ENCODE measurements around the gene CAMTA2.

The CAMTA2 gene

DNA sequence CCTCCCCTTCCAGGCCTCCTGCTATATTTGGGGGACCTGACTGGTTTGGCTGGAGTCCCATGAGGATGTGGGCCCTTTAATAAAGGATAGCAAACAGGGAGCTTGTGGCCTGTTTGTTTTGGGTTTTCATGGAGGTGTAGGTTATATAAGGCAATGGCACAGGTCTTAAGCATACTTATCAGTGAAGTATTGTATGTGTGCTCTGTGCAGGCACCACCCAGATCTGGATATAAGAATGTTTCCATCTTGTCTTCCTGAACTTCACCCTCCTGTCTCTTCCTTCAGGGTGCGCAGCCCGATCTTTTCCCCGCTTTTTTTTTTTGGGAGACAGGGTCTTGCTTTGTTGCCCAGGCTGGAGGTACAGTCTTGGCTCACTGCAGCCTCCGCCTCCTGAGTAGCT, 37.1 kb upstream of the CAMTA2 start:
- H3K4me3 ChIP-seq (ENCODE audit: low read depth, low read length): no peak overlapping the region
- peaks cover 40% of the 10 kb centered on the region for H3K36me3 ChIP-seq (ENCODE audit: control insufficient read depth, insufficient read depth, low read length)
- no peaks in the 10 kb centered on the region for H3K9me3 ChIP-seq (ENCODE audit: control insufficient read depth, insufficient read depth, low read length)
- H3K9ac ChIP-seq (ENCODE audit: low read depth, low read length): no peak overlapping the region
- H3K4me1 ChIP-seq (ENCODE audit: control insufficient read depth, insufficient read depth, low read length): no peaks in the 10 kb centered on the region
- H3K27me3 ChIP-seq (ENCODE audit: control insufficient read depth, insufficient read depth, low read length): no peaks in the 10 kb centered on the region

DNA sequence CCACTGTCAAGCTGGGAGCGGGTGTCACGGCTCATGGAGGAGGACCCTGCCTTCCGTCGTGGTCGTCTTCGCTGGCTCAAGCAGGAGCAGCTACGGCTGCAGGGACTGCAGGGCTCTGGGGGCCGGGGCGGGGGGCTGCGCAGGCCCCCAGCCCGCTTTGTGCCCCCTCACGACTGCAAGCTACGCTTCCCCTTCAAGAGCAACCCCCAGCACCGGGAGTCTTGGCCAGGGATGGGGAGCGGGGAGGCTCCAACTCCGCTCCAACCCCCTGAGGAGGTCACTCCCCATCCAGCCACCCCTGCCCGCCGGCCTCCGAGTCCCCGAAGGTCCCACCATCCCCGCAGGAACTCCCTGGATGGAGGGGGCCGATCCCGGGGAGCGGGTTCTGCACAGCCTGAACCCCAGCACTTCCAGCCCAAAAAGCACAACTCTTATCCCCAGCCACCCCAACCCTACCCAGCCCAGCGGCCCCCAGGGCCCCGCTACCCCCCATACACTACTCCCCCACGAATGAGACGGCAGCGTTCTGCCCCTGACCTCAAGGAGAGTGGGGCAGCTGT, 36.2 kb upstream of the CAMTA2 start:
- H3K4me3 ChIP-seq (ENCODE audit: low read depth, low read length): no peak overlapping the region
- no peak overlapping the region for H3K9ac ChIP-seq (ENCODE audit: low read depth, low read length)
- no peaks in the 10 kb centered on the region for H3K9me3 ChIP-seq (ENCODE audit: control insufficient read depth, insufficient read depth, low read length)
- peaks cover 49% of the 10 kb centered on the region for H3K36me3 ChIP-seq (ENCODE audit: control insufficient read depth, insufficient read depth, low read length)
- H3K4me1 ChIP-seq (ENCODE audit: control insufficient read depth, insufficient read depth, low read length): no peaks in the 10 kb centered on the region
- no peaks in the 10 kb centered on the region for H3K27me3 ChIP-seq (ENCODE audit: control insufficient read depth, insufficient read depth, low read length)

DNA sequence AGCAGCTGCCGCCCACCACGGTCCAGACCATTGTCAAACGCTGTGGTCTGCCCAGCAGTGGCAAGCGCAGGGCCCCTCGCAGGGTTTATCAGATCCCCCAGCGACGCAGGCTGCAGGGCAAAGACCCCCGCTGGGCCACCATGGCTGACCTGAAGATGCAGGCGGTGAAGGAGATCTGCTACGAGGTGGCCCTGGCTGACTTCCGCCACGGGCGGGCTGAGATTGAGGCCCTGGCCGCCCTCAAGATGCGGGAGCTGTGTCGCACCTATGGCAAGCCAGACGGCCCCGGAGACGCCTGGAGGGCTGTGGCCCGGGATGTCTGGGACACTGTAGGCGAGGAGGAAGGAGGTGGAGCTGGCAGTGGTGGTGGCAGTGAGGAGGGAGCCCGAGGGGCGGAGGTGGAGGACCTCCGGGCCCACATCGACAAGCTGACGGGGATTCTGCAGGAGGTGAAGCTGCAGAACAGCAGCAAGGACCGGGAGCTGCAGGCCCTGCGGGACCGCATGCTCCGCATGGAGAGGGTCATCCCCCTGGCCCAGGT, 34.8 kb upstream of the CAMTA2 start:
- Histone ChIP-seq H3K4me1 (ENCODE audit: control insufficient read depth, insufficient read depth, low read length) (no peaks in the 10 kb centered on the region), H3K36me3 (ENCODE audit: control insufficient read depth, insufficient read depth, low read length) (peaks cover 53% of the 10 kb centered on the region), H3K9me3 (ENCODE audit: control insufficient read depth, insufficient read depth, low read length) (no peaks in the 10 kb centered on the region), H3K9ac (ENCODE audit: low read depth, low read length) (no peak overlapping the region), H3K27me3 (ENCODE audit: control insufficient read depth, insufficient read depth, low read length) (no peaks in the 10 kb centered on the region), H3K4me3 (ENCODE audit: low read depth, low read length) (no peak overlapping the region)

DNA sequence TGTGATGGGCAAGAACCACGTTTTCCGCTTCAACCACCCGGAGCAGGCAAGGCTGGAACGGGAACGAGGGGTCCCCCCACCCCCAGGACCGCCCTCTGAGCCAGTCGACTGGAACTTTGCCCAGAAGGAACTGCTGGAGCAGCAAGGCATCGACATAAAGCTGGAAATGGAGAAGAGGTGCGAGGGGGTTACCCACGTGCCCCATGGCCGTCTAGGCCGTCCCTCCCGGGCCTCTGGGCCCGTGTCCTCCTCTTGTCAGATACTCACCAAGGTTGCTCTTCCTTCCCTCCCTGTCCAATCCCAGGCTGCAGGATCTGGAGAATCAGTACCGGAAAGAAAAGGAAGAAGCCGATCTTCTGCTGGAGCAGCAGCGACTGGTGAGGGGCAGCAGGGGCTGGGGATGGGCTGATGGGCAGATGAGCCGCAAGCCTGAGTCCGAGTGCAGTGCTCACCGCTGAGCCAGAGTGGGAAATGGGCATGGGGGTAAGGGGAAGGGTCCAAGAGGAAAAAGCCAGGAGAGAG, 33.1 kb upstream of the CAMTA2 start:
- H3K36me3 ChIP-seq (ENCODE audit: control insufficient read depth, insufficient read depth, low read length): peaks cover 57% of the 10 kb centered on the region

GRCh38 chr17:5019475-5019956, 32.0 kb upstream of the CAMTA2 start:
- Histone ChIP-seq H3K9ac (ENCODE audit: low read depth, low read length) (no peak overlapping the region), H3K27me3 (ENCODE audit: control insufficient read depth, insufficient read depth, low read length) (no peaks in the 10 kb centered on the region), H3K4me3 (ENCODE audit: low read depth, low read length) (no peak overlapping the region), H3K9me3 (ENCODE audit: control insufficient read depth, insufficient read depth, low read length) (no peaks in the 10 kb centered on the region), H3K36me3 (ENCODE audit: control insufficient read depth, insufficient read depth, low read length) (peaks cover 61% of the 10 kb centered on the region), H3K4me1 (ENCODE audit: control insufficient read depth, insufficient read depth, low read length) (no peaks in the 10 kb centered on the region)

More for the DNA sequence above, 33.1 kb upstream of the CAMTA2 start:
- Histone ChIP-seq H3K9ac (ENCODE audit: low read depth, low read length) (no peak overlapping the region), H3K27me3 (ENCODE audit: control insufficient read depth, insufficient read depth, low read length) (no peaks in the 10 kb centered on the region), H3K4me3 (ENCODE audit: low read depth, low read length) (no peak overlapping the region), H3K4me1 (ENCODE audit: control insufficient read depth, insufficient read depth, low read length) (no peaks in the 10 kb centered on the region), H3K9me3 (ENCODE audit: control insufficient read depth, insufficient read depth, low read length) (no peaks in the 10 kb centered on the region)

DNA sequence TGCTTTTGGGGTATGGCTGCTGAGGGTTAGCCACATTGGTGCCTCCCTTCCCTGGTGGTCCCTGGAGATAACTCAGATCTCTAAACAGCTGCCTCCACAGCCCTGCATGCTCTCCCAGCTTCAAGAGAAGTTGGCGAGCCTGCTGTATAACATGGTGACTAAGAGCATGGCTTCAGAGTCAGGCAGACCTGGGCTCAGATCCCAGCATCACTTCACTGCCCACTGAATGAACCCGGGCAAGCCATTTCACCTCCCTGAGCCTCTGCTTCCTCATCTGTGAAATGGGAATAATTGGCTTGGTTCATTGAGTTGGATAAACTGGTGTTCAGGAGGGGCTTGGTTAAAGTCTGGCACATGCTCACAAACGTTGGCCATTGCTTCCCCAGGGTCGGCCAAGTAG, 26.9 kb upstream of the CAMTA2 start:
- Histone ChIP-seq H3K9ac (ENCODE audit: low read depth, low read length) (no peak overlapping the region), H3K4me3 (ENCODE audit: low read depth, low read length) (no peak overlapping the region), H3K9me3 (ENCODE audit: control insufficient read depth, insufficient read depth, low read length) (no peaks in the 10 kb centered on the region), H3K4me1 (ENCODE audit: control insufficient read depth, insufficient read depth, low read length) (no peaks in the 10 kb centered on the region), H3K36me3 (ENCODE audit: control insufficient read depth, insufficient read depth, low read length) (peaks cover 44% of the 10 kb centered on the region), H3K27me3 (ENCODE audit: control insufficient read depth, insufficient read depth, low read length) (no peaks in the 10 kb centered on the region)

- Histone ChIP-seq H3K9ac (ENCODE audit: low read depth, low read length) (no peak overlapping the region), H3K4me1 (ENCODE audit: control insufficient read depth, insufficient read depth, low read length) (no peaks in the 10 kb centered on the region), H3K36me3 (ENCODE audit: control insufficient read depth, insufficient read depth, low read length) (peaks cover 51% of the 10 kb centered on the region), H3K4me3 (ENCODE audit: low read depth, low read length) (no peak overlapping the region), H3K27me3 (ENCODE audit: control insufficient read depth, insufficient read depth, low read length) (no peaks in the 10 kb centered on the region), H3K9me3 (ENCODE audit: control insufficient read depth, insufficient read depth, low read length) (no peaks in the 10 kb centered on the region)
Observed at GRCh38 chr17:5011928-5012327, 24.5 kb upstream of the CAMTA2 start.

DNA sequence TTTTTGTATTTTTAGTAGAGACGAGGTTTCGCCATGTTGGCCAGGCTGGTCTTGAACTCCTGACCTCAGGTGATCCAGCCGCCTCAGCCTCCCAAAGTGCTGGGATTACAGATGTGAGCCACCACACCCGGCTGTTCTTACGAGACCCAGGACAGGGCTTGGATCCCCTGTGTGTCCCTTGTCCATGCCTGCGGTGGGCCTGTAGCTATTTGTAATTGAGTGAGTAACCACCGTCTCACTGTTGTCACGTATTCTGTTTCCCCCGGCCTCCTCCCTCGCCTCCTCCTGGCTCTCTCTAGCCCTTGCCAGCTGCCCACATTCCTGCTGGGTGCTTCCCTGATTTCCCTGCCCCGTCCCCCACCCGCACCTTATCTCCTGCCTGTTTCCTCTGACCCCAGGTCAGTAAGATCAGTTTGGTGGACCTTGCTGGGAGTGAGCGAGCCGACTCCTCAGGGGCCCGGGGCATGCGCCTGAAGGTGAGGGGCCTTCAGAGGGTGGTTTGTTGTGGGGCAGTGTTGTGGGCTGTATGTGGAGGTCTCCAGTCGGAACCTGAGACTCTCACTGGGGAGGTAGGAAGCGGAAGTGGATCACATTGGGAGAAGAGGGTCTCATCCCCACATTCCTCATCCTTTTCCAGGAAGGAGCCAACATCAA, 15.9 kb upstream of the CAMTA2 start:
- Histone ChIP-seq H3K36me3 (ENCODE audit: control insufficient read depth, insufficient read depth, low read length) (peaks cover 67% of the 10 kb centered on the region), H3K4me1 (ENCODE audit: control insufficient read depth, insufficient read depth, low read length) (peaks cover 6% of the 10 kb centered on the region), H3K27me3 (ENCODE audit: control insufficient read depth, insufficient read depth, low read length) (no peaks in the 10 kb centered on the region), H3K4me3 (ENCODE audit: low read depth, low read length) (no peak overlapping the region), H3K9me3 (ENCODE audit: control insufficient read depth, insufficient read depth, low read length) (no peaks in the 10 kb centered on the region), H3K9ac (ENCODE audit: low read depth, low read length) (no peak overlapping the region)

DNA sequence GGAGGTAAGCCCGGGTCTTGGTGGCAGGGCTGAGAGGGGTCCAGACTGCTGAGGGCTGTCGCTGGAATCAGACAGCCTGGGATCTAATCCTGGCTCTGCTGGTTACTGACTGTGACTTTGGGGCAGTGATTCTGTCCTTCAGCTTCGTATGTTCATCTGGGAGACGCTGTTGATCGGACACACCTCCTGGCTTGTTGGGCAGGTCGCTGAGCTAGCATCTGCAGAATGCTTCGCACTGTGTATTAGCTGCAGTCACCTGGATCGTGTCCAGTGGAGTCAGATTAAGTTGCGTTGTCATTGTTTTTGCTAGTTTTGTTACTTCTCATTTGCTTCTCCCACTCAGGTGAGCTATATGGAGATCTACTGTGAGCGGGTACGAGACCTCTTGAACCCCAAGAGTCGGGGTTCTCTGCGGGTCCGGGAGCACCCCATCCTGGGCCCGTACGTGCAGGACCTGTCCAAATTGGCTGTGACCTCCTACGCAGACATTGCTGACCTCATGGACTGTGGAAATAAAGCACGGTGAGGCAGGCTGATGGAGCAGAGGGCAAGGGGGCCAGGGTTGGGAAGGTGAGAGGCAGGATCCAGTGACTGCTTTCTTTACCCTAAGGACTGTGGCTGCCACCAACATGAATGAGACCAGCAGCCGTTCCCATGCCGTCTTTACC, 14.8 kb upstream of the CAMTA2 start:
- Histone ChIP-seq H3K36me3 (ENCODE audit: control insufficient read depth, insufficient read depth, low read length) (peaks cover 56% of the 10 kb centered on the region), H3K9me3 (ENCODE audit: control insufficient read depth, insufficient read depth, low read length) (no peaks in the 10 kb centered on the region), H3K4me3 (ENCODE audit: low read depth, low read length) (no peak overlapping the region), H3K27me3 (ENCODE audit: control insufficient read depth, insufficient read depth, low read length) (no peaks in the 10 kb centered on the region), H3K9ac (ENCODE audit: low read depth, low read length) (no peak overlapping the region), H3K4me1 (ENCODE audit: control insufficient read depth, insufficient read depth, low read length) (peaks cover 6% of the 10 kb centered on the region)

DNA sequence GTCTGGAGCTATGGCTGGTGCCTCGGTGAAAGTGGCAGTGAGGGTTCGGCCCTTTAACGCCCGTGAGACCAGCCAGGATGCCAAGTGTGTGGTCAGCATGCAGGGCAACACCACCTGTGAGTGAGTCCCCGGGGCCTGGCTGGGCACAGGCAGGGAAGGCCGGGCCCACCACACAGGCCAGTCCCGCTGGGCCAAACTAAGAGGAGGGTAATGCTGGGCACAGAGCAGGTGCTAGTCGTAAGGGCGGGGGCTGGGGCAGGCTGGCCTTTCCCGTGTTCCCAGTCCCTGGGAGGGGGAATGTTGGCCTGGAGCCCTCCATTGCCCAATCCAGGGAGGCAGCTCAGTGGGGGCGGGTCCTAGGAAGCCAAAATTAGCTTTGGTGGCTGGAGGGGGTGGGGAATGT, 12.8 kb upstream of the CAMTA2 start:
- Histone ChIP-seq H3K9ac (ENCODE audit: low read depth, low read length) (no peak overlapping the region), H3K4me1 (ENCODE audit: control insufficient read depth, insufficient read depth, low read length) (peaks cover 6% of the 10 kb centered on the region), H3K9me3 (ENCODE audit: control insufficient read depth, insufficient read depth, low read length) (no peaks in the 10 kb centered on the region), H3K4me3 (ENCODE audit: low read depth, low read length) (no peak overlapping the region), H3K27me3 (ENCODE audit: control insufficient read depth, insufficient read depth, low read length) (peaks cover 3% of the 10 kb centered on the region), H3K36me3 (ENCODE audit: control insufficient read depth, insufficient read depth, low read length) (peaks cover 42% of the 10 kb centered on the region)

GRCh38 chr17:4999430-5000093, 12.1 kb upstream of the CAMTA2 start:
- Histone ChIP-seq H3K36me3 (ENCODE audit: control insufficient read depth, insufficient read depth, low read length) (peaks cover 36% of the 10 kb centered on the region), H3K4me3 (ENCODE audit: low read depth, low read length) (peak overlapping the region; percentile 87), H3K4me1 (ENCODE audit: control insufficient read depth, insufficient read depth, low read length) (peaks cover 6% of the 10 kb centered on the region), H3K27me3 (ENCODE audit: control insufficient read depth, insufficient read depth, low read length) (peaks cover 3% of the 10 kb centered on the region), H3K9me3 (ENCODE audit: control insufficient read depth, insufficient read depth, low read length) (no peaks in the 10 kb centered on the region), H3K9ac (ENCODE audit: low read depth, low read length) (peak overlapping the region; percentile 54)

Measured in iPS-15b (cell line).